Measurements from ENCODE around the gene TRPM1. TPM values are rescaled to one million over a fixed set of nuclear protein-coding genes. Genes with fewer than 3 reads are reported as not detected.

TRPM1 gene
- total and polyA plus RNA-seq, 3 donors from 2014 or later = 3.6 to 4.4 (median 4.4) TPM

DNA sequence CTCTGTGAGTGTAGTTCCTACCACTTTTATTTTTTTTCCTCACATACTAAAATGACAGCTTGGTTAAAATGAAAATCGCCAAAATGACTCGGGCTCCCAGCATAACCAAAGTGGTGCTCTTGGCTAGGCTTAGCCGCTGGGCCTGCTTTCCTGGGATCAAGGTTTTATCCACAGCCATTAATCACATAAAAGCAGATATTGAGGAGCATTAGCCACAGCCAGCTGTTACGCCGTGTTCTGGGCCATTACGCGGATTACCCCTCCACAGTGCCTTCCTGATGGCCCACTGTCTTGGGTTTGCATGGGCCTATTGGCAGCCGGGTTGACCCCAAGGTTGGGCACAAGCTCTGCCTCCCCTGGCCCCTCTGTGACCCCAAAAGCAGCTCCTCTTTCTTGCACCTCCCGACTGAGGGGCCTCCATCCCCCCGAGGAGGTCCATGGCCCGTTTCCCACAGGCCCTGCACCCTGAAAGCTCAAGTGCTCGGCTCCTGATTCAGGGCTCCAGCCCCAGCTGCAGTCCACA lies 30.4 kb upstream of the TRPM1 start:
- H3K27ac ChIP-seq = no peak overlapping the region
- TF ChIP-seq POLR2A (IDR thresholded peaks at IDR 0.05) = no peak
- TF ChIP-seq, protein P1, sequence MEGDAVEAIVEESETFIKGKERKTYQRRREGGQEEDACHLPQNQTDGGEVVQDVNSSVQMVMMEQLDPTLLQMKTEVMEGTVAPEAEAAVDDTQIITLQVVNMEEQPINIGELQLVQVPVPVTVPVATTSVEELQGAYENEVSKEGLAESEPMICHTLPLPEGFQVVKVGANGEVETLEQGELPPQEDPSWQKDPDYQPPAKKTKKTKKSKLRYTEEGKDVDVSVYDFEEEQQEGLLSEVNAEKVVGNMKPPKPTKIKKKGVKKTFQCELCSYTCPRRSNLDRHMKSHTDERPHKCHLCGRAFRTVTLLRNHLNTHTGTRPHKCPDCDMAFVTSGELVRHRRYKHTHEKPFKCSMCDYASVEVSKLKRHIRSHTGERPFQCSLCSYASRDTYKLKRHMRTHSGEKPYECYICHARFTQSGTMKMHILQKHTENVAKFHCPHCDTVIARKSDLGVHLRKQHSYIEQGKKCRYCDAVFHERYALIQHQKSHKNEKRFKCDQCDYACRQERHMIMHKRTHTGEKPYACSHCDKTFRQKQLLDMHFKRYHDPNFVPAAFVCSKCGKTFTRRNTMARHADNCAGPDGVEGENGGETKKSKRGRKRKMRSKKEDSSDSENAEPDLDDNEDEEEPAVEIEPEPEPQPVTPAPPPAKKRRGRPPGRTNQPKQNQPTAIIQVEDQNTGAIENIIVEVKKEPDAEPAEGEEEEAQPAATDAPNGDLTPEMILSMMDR (IDR thresholded peaks at IDR 0.05) = no peak
- H3K9me3 ChIP-seq = no peaks in the 10 kb centered on the region
- H3K27me3 ChIP-seq = no peaks in the 10 kb centered on the region
- DNase-seq = no peak
- 84 to 97% methylated on average over 12 of the region's 12 CpGs for WGBS, 2 donors
- H3K4me1 ChIP-seq = peaks cover 6% of the 10 kb centered on the region
- intact Hi-C loops (cut with DNase I; ENCODE audit: low total_unique reads) = loop anchor here (10.0 kb wide), 1 partner anchor 467 kb away; no protein-coding TSS in a partner anchor
- no peak overlapping the region for H3K4me3 ChIP-seq
- H3K36me3 ChIP-seq (ENCODE audit: low read depth, missing control alignments) = no peaks in the 10 kb centered on the region

DNA sequence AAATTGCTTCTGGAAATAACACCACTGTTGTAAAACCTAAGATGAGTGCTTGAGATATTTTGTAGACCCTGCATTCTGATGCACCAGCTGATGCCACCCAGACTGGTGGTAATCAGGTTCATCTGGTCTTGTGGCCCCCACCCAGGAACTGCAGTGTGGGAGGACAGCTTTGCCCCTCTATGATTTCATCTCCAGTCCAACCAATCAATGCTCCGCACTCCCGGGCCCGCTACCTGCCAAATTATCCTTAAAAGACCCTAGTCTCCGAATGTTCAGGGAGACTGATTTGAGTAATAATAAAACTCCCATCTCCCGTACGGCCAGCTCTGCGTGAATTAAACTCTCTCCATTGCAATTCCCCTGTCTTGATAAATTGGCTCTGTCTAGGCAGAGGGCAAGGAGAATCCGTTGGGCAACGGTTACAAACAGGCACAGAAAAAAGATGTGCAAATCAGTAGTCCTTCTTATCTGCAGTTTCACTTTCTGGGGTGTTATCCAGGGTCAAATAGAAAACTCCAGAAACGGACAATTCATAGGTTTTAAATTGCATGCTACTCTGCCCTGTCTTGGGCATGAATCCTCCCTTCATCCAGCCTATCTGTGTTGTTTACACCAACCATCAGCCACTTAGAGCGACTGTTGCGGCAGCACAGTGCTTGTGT lies 29.2 kb upstream of the TRPM1 start:
- intact Hi-C loops (cut with DNase I; ENCODE audit: low total_unique reads) = loop anchor here (10.0 kb wide), 1 partner anchor 466 kb away; no protein-coding TSS in a partner anchor
- no peak for TF ChIP-seq POLR2A (IDR thresholded peaks at IDR 0.05)
- TF ChIP-seq, protein P1 (IDR thresholded peaks at IDR 0.05) = no peak

DNA sequence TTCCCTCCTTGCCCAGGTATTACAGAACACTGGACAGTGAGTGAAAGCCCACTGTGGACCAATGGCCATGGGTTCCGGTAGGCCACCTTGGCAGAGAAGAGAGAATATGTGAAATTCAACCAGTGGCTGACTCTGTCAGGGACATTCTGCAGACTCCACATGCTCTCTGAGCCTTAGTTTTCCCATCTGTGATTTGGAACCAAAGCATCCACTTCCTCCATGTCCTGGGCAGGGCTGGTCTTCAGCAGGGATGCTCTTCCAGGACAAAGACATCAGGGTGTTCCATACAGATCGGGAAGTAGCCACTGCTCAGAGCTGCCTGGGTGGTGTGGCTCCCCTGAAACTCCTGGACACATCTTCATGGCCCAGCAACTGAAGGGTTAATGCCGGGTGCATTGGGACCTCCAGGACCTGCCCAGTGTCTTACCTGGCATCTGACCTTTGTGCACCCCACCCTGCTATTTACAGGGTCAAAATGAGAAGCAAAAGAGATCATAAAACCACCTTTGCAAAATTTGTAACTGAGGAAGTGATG lies 28.3 kb upstream of the TRPM1 start:
- Histone ChIP-seq H3K4me1 (peaks cover 6% of the 10 kb centered on the region), H3K27ac (no peak overlapping the region), H3K9me3 (no peaks in the 10 kb centered on the region), H3K27me3 (no peaks in the 10 kb centered on the region), H3K4me3 (no peak overlapping the region), H3K36me3 (ENCODE audit: low read depth, missing control alignments) (no peaks in the 10 kb centered on the region)
- no peak for DNase-seq
- WGBS, 2 donors = 88 to 92% methylated on average over 3 of the region's 3 CpGs
- intact Hi-C loops (cut with DNase I; ENCODE audit: low total_unique reads) = loop anchor here (10.0 kb wide), 1 partner anchor 465 kb away; no protein-coding TSS in a partner anchor
- no peak for TF ChIP-seq POLR2A (IDR thresholded peaks at IDR 0.05)
- TF ChIP-seq, protein P1 (IDR thresholded peaks at IDR 0.05) = no peak

More for the DNA sequence above, 29.2 kb upstream of the TRPM1 start:
- H3K9me3 ChIP-seq = no peaks in the 10 kb centered on the region
- no peak overlapping the region for H3K4me3 ChIP-seq
- no peak for DNase-seq
- no peak overlapping the region for H3K27ac ChIP-seq
- no peaks in the 10 kb centered on the region for H3K27me3 ChIP-seq
- H3K36me3 ChIP-seq (ENCODE audit: low read depth, missing control alignments) = no peaks in the 10 kb centered on the region
- 49 to 77% methylated on average over 12 of the region's 12 CpGs for WGBS, 2 donors
- peaks cover 6% of the 10 kb centered on the region for H3K4me1 ChIP-seq

DNA sequence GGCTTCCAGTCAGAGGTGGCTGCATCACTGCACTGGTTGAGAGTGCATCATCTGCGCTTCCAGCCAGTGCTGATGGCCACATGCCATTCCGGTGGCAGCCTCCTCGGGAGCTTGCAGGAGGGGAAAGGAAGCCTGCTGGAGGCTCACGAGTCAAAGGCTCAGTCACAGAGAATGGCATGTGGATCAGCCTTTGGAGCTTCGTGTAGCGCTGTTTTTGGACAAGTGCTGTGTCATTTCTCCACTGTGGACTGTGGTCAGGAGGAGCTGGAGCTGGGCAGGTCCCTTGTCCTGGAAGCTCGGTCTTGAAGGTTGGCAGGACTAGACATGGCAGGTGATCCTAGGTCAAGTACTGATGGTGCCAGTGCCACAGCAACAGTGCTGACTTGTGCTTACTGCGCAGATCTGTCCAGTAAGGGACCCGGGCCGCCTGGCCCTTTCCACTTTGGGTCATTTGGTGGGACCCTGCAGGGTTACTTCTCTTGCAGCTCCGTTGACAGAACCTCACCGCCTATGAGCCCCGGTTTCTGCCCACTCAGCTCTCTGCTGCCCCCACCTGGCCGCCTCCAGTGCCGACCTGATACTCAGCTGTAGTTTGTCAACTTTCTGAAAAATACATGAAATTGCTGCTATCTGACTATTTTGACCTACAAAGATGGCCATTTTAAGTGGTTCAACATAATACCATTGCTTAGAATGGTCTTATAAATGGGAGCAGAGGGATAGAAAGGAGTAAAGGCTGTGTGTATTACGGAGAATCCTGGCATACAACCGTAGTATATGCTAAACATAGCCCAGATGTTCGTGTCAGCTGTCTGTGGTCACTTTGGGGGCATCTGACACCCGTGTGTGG lies 27.6 kb upstream of the TRPM1 start:
- H3K27me3 ChIP-seq = no peaks in the 10 kb centered on the region
- WGBS, 2 donors = 43 to 52% methylated on average over 16 to 19 of the region's 19 CpGs
- TF ChIP-seq, protein P1 (IDR thresholded peaks at IDR 0.05) = peak; percentile 63 to 93 (median 81)
- TF ChIP-seq POLR2A (IDR thresholded peaks at IDR 0.05) = no peak
- no peak overlapping the region for H3K4me3 ChIP-seq
- no peaks in the 10 kb centered on the region for H3K36me3 ChIP-seq (ENCODE audit: low read depth, missing control alignments)
- H3K4me1 ChIP-seq = peaks cover 6% of the 10 kb centered on the region
- no peak overlapping the region for H3K27ac ChIP-seq
- intact Hi-C loops (cut with DNase I; ENCODE audit: low total_unique reads) = no loop called here
- peak; percentile 80 for DNase-seq
- no peaks in the 10 kb centered on the region for H3K9me3 ChIP-seq
